GM23338 (cell line): ENCODE results near the gene ZSWIM5.

Experiments
- CTCF ChIP-seq, 2 experiments: fragments of 200-600 bp in 1 of 2; sonication (generic) in 1 of 2; conservative IDR thresholded peaks; 2 replicates each; pipeline versions ENCODE4 v1.5.1 to v1.6.1; 2016 to 2017; ENCODE audit warnings: antibody characterized with exemption in 2 of 2, low read depth in 2 of 2, mild to moderate bottlenecking in 2 of 2, moderate library complexity in 1 of 2
- EZH2 ChIP-seq: fragments of 200-600 bp; sonication (generic); IDR thresholded peaks from one replicate; pipeline ENCODE4 v1.8.0; 2017; ENCODE audit warnings: antibody characterized with exemption, mild to moderate bottlenecking, low read depth; ENCODE audit not compliant: unreplicated experiment
- EZH2phosphoT487 ChIP-seq: fragments of 200-600 bp; sonication (generic); IDR thresholded peaks from one replicate; pipeline ENCODE4 v1.8.1; 2018; ENCODE audit warnings: antibody characterized with exemption; ENCODE audit not compliant: unreplicated experiment
- POLR2AphosphoS5 ChIP-seq: IDR thresholded peaks from 2 replicates; pipeline ENCODE4 v1.6.1; 2016; ENCODE audit warnings: antibody characterized with exemption, low read depth
- REST ChIP-seq: IDR thresholded peaks from one replicate; pipeline ENCODE4 v1.6.1; 2018; ENCODE audit warnings: antibody characterized with exemption; ENCODE audit not compliant: unreplicated experiment
- ZNF114 ChIP-seq: fragments of 250-450 bp; sonication (Bioruptor Pico); IDR thresholded peaks from 2 replicates; pipeline ENCODE4 v1.5.0; 2020; ENCODE audit warnings: mild to moderate bottlenecking, moderate library complexity

- TF ChIP-seq CTCF (conservative IDR thresholded peaks at IDR 0.05; ENCODE audit: low read depth in 2 of 2) (peak; percentile 67 to 94), EZH2 (no peak), POLR2AphosphoS5 (no peak), REST (no peak), EZH2phosphoT487 (no peak), ZNF114 (CRISPR knock-in tag) (no peak)
These were observed 187.7 kb downstream of the ZSWIM5 start for GRCh38 chr1:45018599-45019230.
